Smooth muscle cell (in vitro differentiated cells): ENCODE measurements around the gene COQ8A. TPM values are rescaled to one million over a fixed set of nuclear protein-coding genes. Genes with fewer than 3 reads are reported as not detected.

Experiments used
- DNase-seq: peaks from one replicate; lab custom pipeline; 2025; ENCODE audit not compliant: unreplicated experiment; lab: John Stamatoyannopoulos, UW
- H2AFZ ChIP-seq: fragments of 200-600 bp; sonication (generic); 2 replicates; pipeline ENCODE4 v1.6.0; 2016; ENCODE audit warnings: antibody characterized with exemption, low read depth, mild to moderate bottlenecking
- H3F3A ChIP-seq: fragments of 200-600 bp; sonication (generic); 2 replicates; pipeline ENCODE4 v1.6.0; 2017; ENCODE audit warnings: antibody characterized with exemption, low read depth
- H3K27ac ChIP-seq: fragments of 200-600 bp; sonication (generic); 2 replicates; pipeline ENCODE4 v1.5.1; 2016; ENCODE audit warnings: low read depth, mild to moderate bottlenecking
- H3K27me3 ChIP-seq: fragments of 200-600 bp; sonication (generic); 2 replicates; pipeline ENCODE4 v1.6.1; 2016; ENCODE audit warnings: low read depth, mild to moderate bottlenecking
- H3K36me3 ChIP-seq: fragments of 200-600 bp; sonication (generic); 2 replicates; pipeline ENCODE4 v1.5.1; 2016; ENCODE audit warnings: low read depth
- H3K4me1 ChIP-seq: fragments of 200-600 bp; sonication (generic); 2 replicates; pipeline ENCODE4 v1.5.1; 2016; ENCODE audit warnings: low read depth
- H3K4me2 ChIP-seq: fragments of 200-600 bp; sonication (generic); 2 replicates; pipeline ENCODE4 v1.6.0; 2016; ENCODE audit warnings: mild to moderate bottlenecking
- H3K4me3 ChIP-seq: fragments of 200-600 bp; sonication (generic); 2 replicates; pipeline ENCODE4 v1.5.1; 2016; ENCODE audit warnings: mild to moderate bottlenecking
- H3K79me2 ChIP-seq: fragments of 200-600 bp; sonication (generic); 2 replicates; pipeline ENCODE4 v1.6.0; 2016; ENCODE audit warnings: low read depth, mild to moderate bottlenecking
- H3K9ac ChIP-seq: fragments of 200-600 bp; sonication (generic); 2 replicates; pipeline ENCODE4 v1.6.0; 2016; ENCODE audit warnings: low read depth
- H3K9me3 ChIP-seq: fragments of 200-600 bp; sonication (generic); replicated peaks from 2 replicates; pipeline ENCODE4 v1.5.1; 2016; ENCODE audit warnings: low read depth
- H4K20me1 ChIP-seq: fragments of 200-600 bp; sonication (generic); 2 replicates; pipeline ENCODE4 v1.6.0; 2016; ENCODE audit warnings: low read depth
- WGBS: methylation state at CpG from one replicate; pipeline ENCODE4 v1.1.7; 2016; ENCODE audit warnings: low lambda C conversion rate; 5-methylcytosine and 5-hydroxymethylcytosine counted together
- polyA plus RNA-seq: library from polyadenylated mRNA; unstranded; fragments of >200 nt; fragmentation: Nextera tagmentation; extraction: Ambion mirVana; gene quantifications from 2 replicates; pipeline ENCODE4 v1.2.1, GENCODE V29; 2016
- total RNA-seq: library from RNA; depleted of rRNA; stranded (reverse); fragments of >200 nt; gene quantifications from 2 replicates; pipeline ENCODE4 v1.2.3, GENCODE V29; 2014
- TF ChIP-seq, protein P1 (sequence below): fragments of 200-600 bp; sonication (generic); IDR thresholded peaks from 2 replicates; pipeline ENCODE4 v1.5.1; 2017; ENCODE audit warnings: borderline replicate concordance, mild to moderate bottlenecking, antibody characterized with exemption; ENCODE audit not compliant: insufficient read depth, poor library complexity, severe bottlenecking

COQ8A gene
- total and polyA plus RNA-seq, 2 experiments from 2014 or later = 3.1 to 3.4 TPM

DNA sequence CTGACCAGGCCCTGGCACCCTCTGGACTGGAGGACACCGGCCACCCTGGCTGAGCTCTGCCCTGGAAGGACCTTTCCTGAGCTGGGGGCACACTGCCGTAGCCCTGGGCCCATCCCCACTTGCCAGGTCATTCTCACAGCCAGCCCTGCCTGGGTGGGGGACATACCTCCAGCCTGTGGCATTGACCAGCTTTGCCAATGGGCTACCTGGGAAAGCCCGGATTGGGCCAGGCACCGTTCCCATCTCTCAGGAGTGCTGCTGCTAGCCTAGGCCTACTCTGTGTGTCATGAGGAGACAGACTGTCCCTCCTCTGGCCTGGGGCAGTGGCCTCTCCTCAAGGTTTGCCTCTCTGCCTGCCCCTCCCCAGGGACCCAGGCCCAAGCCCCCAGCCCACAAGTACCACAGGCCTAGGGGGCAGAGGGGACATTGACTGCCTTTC is 40.0 kb downstream of the COQ8A start:
- H3K27me3 ChIP-seq = no peaks in the 10 kb centered on the region
- 98% methylated on average over 4 of the region's 4 CpGs for WGBS
- no peak overlapping the region for H3K4me3 ChIP-seq
- no peak overlapping the region for H2AFZ ChIP-seq
- no peak for DNase-seq
- no peaks in the 10 kb centered on the region for H3F3A ChIP-seq
- H3K9ac ChIP-seq = no peak overlapping the region
- TF ChIP-seq, protein P1, sequence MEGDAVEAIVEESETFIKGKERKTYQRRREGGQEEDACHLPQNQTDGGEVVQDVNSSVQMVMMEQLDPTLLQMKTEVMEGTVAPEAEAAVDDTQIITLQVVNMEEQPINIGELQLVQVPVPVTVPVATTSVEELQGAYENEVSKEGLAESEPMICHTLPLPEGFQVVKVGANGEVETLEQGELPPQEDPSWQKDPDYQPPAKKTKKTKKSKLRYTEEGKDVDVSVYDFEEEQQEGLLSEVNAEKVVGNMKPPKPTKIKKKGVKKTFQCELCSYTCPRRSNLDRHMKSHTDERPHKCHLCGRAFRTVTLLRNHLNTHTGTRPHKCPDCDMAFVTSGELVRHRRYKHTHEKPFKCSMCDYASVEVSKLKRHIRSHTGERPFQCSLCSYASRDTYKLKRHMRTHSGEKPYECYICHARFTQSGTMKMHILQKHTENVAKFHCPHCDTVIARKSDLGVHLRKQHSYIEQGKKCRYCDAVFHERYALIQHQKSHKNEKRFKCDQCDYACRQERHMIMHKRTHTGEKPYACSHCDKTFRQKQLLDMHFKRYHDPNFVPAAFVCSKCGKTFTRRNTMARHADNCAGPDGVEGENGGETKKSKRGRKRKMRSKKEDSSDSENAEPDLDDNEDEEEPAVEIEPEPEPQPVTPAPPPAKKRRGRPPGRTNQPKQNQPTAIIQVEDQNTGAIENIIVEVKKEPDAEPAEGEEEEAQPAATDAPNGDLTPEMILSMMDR = no peak
- H3K36me3 ChIP-seq = no peaks in the 10 kb centered on the region
- H3K79me2 ChIP-seq = no peaks in the 10 kb centered on the region
- H3K27ac ChIP-seq = no peak overlapping the region
- H3K4me2 ChIP-seq = no peak overlapping the region
- H3K4me1 ChIP-seq = peaks cover 7% of the 10 kb centered on the region
- H3K9me3 ChIP-seq = no peaks in the 10 kb centered on the region
- no peaks in the 10 kb centered on the region for H4K20me1 ChIP-seq

DNA sequence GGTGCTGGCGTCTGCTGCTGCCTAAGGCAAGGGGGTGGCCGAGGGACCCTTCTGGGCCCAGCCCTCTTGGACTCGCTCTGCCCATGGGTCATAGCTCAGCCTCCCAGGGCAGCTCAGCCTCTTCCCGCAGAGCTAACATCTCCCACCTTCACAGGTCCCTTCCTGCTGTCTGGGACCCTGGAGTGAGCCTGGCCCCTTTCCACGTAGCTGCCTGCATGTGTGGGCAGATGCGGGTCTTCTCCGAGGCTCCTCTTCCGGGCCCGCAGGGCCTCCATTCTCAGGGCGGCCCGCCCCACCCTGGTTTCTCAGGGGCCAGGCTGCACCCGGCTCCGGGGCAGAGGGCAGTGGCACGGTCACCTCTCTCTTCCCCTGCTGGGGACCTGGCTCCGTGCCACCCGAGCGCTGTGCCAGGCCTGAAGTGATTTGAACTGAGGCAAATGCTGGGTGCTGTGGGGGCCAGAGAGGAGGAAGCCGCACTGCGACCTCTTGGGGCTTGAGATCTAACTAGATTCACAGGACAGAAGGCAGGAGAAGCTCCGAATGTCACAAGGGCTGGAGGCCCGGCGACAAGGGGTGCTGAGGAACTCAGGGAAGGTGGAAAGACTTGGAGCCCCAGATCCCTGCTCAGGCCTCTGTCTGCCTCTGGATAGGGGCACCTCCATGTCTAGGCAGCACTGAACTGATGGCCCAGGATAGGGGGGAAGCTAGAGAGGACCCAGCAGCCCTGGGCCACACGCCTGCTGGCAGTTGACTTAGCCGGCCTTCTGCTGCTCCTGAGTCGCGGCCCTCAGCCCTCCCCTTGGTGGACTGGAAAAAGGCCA is 40.7 kb downstream of the COQ8A start:
- Histone ChIP-seq H3K4me3 (no peak overlapping the region), H3K79me2 (no peaks in the 10 kb centered on the region), H3K4me1 (peaks cover under 1% of the 10 kb centered on the region), H3K27me3 (no peaks in the 10 kb centered on the region), H3K9me3 (no peaks in the 10 kb centered on the region), H3K4me2 (no peak overlapping the region), H3F3A (no peaks in the 10 kb centered on the region), H4K20me1 (no peaks in the 10 kb centered on the region), H3K27ac (no peak overlapping the region), H2AFZ (no peak overlapping the region), H3K9ac (no peak overlapping the region), H3K36me3 (no peaks in the 10 kb centered on the region)
- TF ChIP-seq, protein P1 = no peak
- WGBS = 93% methylated on average over 26 of the region's 26 CpGs
- no peak for DNase-seq

DNA sequence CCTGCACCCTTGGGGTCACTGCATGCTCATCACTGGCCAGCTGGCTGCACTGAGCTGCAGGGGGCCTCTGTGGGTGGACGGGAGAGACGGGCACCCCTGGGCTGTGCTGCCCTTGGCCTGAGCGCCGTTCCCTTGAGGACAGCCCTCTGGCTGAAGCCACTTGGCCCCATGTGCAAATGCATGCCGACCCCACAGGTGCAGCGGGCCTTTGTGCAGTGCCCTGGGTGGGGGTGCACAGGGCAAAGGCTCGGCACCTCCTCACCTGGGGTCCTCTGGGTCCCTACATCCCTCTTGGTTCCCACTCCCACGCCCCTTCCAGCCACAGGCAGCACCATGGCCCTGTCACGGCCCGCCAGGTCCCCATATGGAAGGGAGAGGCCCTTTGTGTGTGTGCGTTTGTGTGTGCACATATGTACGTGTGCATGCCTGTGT is 41.3 kb downstream of the COQ8A start:
- Histone ChIP-seq H3K27me3 (no peaks in the 10 kb centered on the region), H2AFZ (no peak overlapping the region), H3K4me3 (no peak overlapping the region), H3K9me3 (no peaks in the 10 kb centered on the region), H3K4me2 (no peak overlapping the region), H3K36me3 (no peaks in the 10 kb centered on the region), H3K4me1 (no peaks in the 10 kb centered on the region), H3K9ac (no peak overlapping the region), H3K79me2 (no peaks in the 10 kb centered on the region), H3F3A (no peaks in the 10 kb centered on the region), H4K20me1 (no peaks in the 10 kb centered on the region), H3K27ac (no peak overlapping the region)
- DNase-seq = no peak
- TF ChIP-seq, protein P1 = no peak
- 90% methylated on average over 12 of the region's 12 CpGs for WGBS

DNA sequence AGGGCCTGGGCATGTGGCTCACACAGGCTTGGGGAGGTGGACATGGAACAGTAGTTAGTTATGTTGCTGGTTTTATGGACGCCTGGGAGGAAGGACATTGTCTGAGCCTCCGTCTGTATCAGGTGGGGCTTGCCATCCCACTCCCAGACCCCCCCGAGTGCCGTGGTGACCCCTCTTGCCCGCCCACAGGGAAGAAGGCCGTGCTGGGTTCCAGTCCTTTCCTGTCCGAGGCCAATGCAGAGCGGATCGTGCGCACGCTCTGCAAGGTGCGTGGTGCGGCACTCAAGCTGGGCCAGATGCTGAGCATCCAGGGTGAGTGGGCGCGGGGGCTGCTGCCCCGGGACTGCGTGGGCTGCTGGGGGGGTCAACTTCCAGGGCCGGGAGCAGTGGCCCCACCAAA is 41.7 kb downstream of the COQ8A start:
- TF ChIP-seq, protein P1 = no peak
- Histone ChIP-seq H3K27me3 (no peaks in the 10 kb centered on the region), H2AFZ (no peak overlapping the region), H3K27ac (no peak overlapping the region), H3K36me3 (no peaks in the 10 kb centered on the region), H3K4me3 (no peak overlapping the region), H3K4me2 (no peak overlapping the region), H3F3A (peaks cover 1% of the 10 kb centered on the region), H3K9ac (no peak overlapping the region), H3K9me3 (no peaks in the 10 kb centered on the region), H4K20me1 (no peaks in the 10 kb centered on the region), H3K4me1 (no peaks in the 10 kb centered on the region), H3K79me2 (no peaks in the 10 kb centered on the region)
- DNase-seq = no peak
- 91% methylated on average over 13 of the region's 18 CpGs for WGBS
